Measurements from ENCODE around the gene FNDC1.

DNA sequence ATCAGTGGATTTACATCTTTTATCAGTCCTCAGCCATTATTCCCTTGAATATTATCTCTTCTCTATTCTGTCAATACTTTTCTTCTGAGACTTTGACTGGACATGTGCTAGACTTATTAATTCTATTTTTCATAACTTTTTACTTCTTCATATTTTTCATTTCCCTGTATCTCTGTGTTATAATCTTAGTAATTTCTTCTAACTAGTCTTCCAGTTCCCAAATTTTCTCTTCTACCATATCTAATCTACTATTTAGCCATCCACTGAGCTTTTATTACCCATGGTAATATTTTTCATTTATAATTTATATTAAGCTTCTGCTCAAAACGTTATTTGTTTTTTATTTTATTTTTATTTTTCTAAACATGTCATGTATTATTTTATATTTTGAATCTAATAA, 13.1 kb upstream of the FNDC1 start:
- no peak for TF ChIP-seq GATA3 (IDR thresholded peaks at IDR 0.05; ENCODE audit: low read depth, low read length)
- no peak for TF ChIP-seq GATA2 (IDR thresholded peaks at IDR 0.05; ENCODE audit: low read depth, low read length)

Data from SH-SY5Y (cell line).